GM06990 (cell line): ENCODE measurements around the gene ZKSCAN5.
"Not testable (repeated sequence)": the region's sequence is repeated elsewhere in the genome, so short reads cannot be mapped to it uniquely, and the experiment has no call there.

Experiments
- DNase-seq: peaks from one replicate; pipeline ENCODE4 v3.0.0-alpha.2; 2011; ENCODE audit not compliant: insufficient read length; ENCODE audit errors: extremely low read depth
- H3K27me3 ChIP-seq: replicated peaks from 2 replicates; pipeline ENCODE4 v1.6.0; 2011; ENCODE audit warnings: low read length; ENCODE audit not compliant: control insufficient read depth, insufficient read depth
- H3K36me3 ChIP-seq: 2 replicates; pipeline ENCODE4 v1.5.1; 2011; ENCODE audit warnings: low read length; ENCODE audit not compliant: control insufficient read depth, insufficient read depth
- H3K4me3 ChIP-seq: replicated peaks from 2 replicates; pipeline ENCODE4 v1.5.1; 2011; ENCODE audit warnings: low read depth, mild to moderate bottlenecking, control low read depth, low read length
- CTCF ChIP-seq: IDR thresholded peaks from 2 replicates; pipeline ENCODE4 v1.5.1; 2011; ENCODE audit warnings: low read length, control low read depth, mild to moderate bottlenecking, inconsistent platforms; ENCODE audit not compliant: insufficient read depth, poor library complexity, severe bottlenecking

ZKSCAN5 gene

GRCh38 chr7:99563650-99564049 is 59.2 kb downstream of the ZKSCAN5 start:
- H3K27me3 ChIP-seq: no peaks in the 10 kb centered on the region
- no peak for TF ChIP-seq CTCF
- peaks cover 10% of the 10 kb centered on the region for H3K36me3 ChIP-seq
- no peak overlapping the region for H3K4me3 ChIP-seq
- no peak for DNase-seq

- DNase-seq, H3K4me3 ChIP-seq, H3K27me3 ChIP-seq: not testable (repeated sequence)
- H3K36me3 ChIP-seq: peaks cover 11% of the 10 kb centered on the region
These were observed 64.3 kb downstream of the ZKSCAN5 start for GRCh38 chr7:99568770-99569169.

- peaks cover 10% of the 10 kb centered on the region for H3K36me3 ChIP-seq
- TF ChIP-seq CTCF: no peak
- H3K27me3 ChIP-seq: no peaks in the 10 kb centered on the region
- H3K4me3 ChIP-seq: no peak overlapping the region
- DNase-seq: no peak
These were observed 67.3 kb downstream of the ZKSCAN5 start for GRCh38 chr7:99571768-99572167.

- no peak for TF ChIP-seq CTCF
- Histone ChIP-seq H3K36me3 (peaks cover 10% of the 10 kb centered on the region), H3K27me3 (no peaks in the 10 kb centered on the region), H3K4me3 (no peak overlapping the region)
- DNase-seq: no peak
These were observed 68.8 kb downstream of the ZKSCAN5 start for GRCh38 chr7:99573257-99573656.

- no peak for DNase-seq
- Histone ChIP-seq H3K36me3 (peaks cover 5% of the 10 kb centered on the region), H3K27me3 (no peaks in the 10 kb centered on the region), H3K4me3 (no peak overlapping the region)
- TF ChIP-seq CTCF: no peak
These were observed 71.8 kb downstream of the ZKSCAN5 start for GRCh38 chr7:99576251-99576650.

- Histone ChIP-seq H3K36me3 (no peaks in the 10 kb centered on the region), H3K4me3 (no peak overlapping the region), H3K27me3 (no peaks in the 10 kb centered on the region)
- DNase-seq: no peak
- TF ChIP-seq CTCF: no peak
These were observed 75.0 kb downstream of the ZKSCAN5 start for GRCh38 chr7:99579281-99579955.
